Activated CD4-positive, alpha-beta T cell treated with anti-CD3 and anti-CD28 coated beads, Interleukin-10, Interleukin-2, amounts not matched to agents 100 ng/mL and 50 ng/mL, durations not matched to agents 16 hours and 8 hours (primary cell): ENCODE data around the gene IFNG.

ENCODE experiments used
- DNase-seq: peaks from one replicate; pipeline ENCODE4 v3.0.0-alpha.2; 2020

The IFNG gene

DNA sequence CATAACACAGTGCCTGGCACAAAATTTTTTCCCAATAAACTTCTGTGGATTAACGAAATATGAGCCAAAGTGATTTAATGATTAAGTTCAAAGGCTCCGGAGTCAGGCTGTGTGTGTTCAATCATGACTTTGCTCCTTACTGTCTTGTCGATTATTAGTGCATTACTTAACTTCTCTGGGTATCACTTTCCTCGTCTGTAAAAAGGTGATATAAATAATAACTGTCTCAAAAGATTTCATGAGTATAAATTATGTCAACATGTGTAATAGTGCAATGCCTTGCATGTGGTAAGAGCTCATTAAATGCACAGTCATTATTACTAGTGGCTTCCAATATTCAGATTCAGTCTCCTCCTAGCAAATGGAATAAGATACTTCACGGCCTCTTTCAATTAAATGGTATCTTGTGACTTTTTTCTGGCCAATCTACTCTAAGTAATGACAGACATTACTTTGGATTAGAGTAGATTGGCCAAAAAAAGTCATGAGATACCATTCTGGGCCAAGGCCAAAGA, 6.8 kb upstream of the IFNG start:
- DNase-seq = no peak

DNA sequence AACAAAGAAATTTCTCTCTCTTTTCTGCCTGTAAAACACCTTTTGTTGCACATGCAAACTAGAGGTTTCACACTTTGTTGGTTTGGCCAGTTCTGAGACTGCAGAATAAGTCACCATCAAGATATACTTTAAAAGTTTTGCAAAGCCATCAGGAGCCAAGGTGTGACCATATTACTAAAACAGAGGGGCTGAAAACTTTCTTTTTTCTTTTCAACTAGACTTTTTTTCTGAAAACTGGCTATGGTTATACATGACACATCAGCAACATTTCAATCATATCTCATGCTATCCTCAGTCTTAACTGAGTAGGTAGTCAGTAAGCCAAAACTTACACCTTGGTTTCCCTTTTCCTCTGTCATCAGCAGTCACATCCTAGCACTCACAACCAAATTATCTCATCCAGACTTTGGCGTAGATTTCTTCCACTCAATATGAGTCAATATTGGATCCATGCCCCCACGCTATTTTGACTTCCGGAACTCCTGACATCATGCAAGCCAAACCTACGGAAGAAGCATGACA, 4.1 kb upstream of the IFNG start:
- DNase-seq = peak; percentile 89

DNA sequence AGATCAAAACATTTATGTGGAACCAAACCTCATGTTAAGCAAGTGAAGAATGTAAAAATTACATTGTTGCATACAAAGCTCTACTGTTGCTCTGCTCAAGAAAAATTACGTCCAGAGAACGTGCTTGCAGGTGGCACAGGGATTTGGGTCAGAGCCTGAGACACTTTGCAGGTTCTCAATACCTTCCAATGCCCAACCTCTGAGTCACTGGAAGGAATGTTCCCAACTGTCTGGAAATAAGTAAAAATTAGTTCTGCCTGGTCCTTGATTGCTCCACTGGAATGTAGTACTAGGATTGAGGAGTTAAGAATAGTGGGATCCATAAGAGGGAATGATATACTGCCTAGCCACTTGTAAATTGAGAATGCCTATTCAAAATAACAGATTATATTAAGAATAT, 2.8 kb upstream of the IFNG start:
- no peak for DNase-seq

DNA sequence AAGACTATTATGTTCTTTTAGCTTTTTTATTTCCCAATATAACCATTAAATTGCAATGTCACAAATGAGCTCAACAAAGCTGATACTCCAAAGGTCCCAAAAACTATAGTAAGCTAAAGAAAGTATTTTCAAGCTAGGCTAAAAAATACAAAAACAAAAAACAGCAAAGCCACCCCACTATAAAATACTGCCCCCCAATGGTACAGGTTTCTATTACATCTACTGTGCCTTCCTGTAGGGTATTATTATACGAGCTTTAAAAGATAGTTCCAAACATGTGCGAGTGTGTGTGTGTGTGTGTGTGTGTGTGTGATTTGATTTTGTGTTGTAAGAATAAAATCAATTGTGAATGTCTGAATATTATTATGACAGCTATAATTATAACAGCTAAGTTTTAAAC, 1.1 kb downstream of the IFNG start:
- DNase-seq = peak; percentile 83

DNA sequence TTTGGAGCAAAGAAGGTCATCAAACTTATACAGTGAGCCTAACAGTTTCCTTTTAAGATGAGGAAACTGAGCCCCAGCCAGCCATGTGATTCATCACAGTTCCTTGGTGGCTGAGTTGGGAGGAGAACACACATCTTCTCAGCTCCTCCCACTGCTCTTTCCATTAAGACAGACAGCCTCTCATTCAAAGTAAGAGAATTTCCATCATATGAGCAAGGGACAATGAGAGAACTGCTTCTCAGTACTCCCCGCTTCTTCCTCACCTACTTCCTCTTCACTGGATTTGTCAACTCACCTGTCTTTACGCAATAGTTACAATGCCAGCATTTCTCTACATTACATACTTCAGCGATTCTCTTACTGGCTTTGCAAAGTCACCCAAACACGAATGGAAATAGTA, 2.2 kb downstream of the IFNG start:
- DNase-seq = peak; percentile 81

DNA sequence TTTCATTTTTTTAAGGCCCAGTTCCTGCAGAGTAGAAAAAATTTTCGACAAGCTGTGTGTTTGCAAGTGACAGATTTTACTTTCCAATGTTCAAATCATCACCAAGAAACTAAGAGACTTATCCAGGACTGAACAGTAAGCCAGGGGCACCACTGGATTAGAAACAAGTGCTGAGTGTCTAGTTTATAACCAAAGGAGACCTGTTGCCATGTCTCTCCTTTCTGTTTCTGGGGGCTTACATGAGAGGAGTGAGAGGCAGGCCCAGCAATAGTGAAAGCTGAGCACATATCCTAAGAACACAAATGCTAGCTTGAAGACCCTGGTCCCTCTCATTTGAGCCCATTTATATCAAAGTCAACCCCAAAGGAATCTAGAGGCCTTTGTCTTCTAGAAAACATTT, 2.9 kb downstream of the IFNG start:
- peak; percentile 53 for DNase-seq

DNA sequence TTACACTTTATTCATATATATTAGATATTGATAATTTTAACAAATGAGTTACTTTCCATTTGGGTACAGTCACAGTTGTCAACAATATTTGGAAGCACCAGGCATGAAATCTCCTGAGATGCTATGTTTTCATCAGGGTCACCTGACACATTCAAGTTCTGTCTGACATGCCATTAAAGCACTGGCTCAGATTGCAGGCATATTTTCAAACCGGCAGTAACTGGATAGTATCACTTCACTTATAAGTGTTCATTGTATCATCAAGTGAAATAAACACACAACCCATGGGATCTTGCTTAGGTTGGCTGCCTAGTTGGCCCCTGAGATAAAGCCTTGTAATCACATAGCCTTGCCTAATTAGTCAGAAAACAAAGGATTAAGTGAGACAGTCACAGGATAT, 4.8 kb downstream of the IFNG start:
- peak; percentile 36 for DNase-seq

DNA sequence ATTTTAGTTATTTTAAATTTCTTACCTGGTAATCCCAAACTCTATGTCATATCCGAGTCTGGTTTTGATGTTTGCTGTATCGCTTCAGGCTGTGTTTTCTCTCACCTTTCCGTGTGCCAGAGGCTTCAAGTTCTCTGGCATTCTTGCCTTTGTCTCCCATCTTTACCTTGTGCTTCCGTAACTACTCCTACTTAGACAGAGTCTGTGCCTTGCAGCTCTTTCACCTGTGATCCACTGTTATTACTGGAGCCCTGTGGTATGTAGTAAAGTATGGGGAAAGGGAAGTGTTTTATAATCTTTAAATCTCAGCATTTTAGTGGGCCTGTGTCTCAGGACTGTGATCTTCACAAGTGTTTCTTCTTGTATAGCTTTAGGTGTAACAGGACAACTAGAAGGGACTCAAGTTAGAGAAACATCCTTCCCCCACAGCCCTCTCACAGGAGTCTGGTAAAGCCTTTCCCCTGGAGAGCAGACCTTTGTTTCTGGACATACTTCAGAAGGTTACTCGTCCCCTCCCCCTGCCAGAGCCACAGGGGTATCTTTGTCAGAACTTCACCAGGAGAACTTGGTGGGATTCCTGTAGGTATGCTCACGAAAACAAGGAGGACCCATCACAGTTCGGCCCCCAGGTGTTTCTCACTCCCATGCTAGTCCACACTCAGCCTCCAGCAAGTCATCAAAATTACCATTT, 11.1 kb downstream of the IFNG start:
- no peak for DNase-seq

DNA sequence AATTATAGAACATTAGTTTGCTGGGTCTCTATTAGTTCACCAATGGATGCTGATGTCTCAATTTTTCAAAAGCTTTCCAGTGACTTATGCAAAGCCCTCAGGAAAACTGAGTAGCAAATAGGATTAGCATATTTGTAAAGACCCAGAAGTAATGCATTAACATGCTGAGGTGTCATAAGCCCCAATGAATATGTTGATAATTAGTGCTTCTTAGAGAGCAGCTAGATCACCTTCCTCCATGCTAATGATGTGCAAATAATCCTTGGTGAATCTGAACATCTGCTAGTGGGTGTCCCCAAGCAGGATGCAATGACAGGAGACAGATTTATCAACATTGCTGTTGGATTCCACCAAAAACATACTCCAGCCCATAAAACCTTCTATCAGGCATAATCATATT, 19.0 kb downstream of the IFNG start:
- no peak for DNase-seq

DNA sequence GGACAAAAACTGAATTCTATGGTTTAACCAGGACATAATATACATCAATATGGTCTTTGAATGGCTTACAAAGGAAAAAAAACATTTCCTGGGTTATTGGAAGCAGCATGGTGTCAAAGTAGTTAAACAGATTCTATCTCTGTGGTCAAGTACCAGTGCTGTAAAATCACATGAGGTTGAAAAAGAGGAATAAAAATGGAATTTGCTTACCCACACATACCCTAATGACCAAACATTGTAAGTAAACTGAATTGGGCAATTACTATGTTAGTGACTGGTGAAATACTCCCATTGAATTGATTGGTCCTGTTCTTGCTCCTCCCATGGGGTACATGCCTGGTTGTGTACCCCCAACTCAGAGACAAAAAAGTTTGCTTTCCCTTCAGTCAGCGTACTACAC, 19.6 kb downstream of the IFNG start:
- DNase-seq = no peak

DNA sequence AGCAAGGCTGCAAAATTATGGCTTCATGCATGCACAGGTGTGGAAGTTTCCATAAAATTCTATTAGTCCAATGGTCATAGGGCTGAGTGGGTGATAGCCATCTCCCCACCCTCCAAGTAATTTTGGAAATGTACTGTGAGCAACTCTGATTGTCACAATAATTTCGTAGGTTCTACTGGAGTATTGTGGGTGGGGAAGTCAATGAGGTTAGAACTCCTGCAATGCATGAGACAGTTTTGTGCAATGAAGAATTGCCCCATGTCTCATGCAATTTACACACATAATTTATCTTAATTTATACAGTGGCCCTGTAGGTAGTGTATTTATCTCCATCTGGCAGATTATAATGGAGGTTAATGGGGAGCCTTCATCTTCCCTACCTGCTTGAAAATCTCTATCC, 20.5 kb downstream of the IFNG start:
- no peak for DNase-seq

DNA sequence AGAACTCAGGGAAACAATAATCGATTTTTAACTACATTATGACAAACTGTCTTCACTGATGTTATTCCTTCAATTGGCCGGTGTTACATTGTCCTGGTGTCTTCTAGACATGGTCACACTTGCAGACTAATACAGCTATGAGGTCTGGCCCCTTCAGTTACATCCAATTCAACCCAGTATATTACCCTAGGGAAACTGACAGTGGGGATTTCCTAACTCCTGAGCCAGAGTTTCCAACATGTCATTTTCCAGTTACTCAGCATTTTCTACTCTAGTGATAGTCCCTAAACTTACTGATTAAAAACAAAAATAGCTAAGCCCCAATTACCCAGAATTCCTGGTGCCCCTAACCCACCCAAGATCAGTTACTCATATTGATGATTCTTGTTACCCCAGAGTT, 21.1 kb downstream of the IFNG start:
- DNase-seq = peak; percentile 57

DNA sequence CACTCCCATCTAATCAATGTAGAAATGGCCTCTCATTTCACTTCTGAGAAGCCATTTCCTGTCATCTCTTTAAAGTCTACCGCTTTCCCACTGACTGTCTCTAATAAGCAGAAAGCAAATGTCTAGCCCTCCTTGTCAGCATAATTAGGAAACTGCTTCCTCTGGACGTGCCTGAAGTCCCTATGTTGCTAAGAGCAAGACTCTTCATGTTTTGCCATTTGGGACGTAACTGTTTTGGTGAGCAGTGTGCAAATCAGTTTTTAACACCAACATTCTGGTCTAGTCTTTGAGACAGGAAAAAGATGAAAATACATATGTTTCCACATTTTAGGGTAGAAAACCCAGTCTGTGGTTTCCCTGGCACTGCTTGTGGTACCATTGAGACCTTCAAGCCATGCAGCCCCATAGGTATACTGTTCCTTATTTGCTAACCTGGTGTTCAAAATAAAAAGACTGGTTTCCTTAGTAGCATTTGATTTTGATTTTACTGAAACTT, 22.2 kb downstream of the IFNG start:
- peak; percentile 64 for DNase-seq

DNA sequence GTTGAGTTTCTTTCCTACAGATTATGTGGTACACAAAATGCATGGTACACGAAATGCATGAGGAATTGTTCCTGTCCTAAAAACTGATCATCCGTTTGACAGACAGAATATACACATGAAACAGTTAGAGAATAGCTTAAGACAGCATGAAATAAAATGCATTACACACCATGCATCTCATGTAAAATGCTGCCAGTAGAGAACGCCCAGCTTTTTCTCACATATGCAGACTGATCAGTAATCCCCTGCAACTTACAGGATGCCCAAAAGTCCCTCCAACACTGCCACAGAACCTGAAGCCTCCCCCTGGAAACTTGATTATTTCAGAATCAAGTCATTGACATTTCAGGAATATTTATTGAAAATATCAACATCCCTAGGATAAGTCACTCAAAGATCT, 24.0 kb downstream of the IFNG start:
- no peak for DNase-seq

DNA sequence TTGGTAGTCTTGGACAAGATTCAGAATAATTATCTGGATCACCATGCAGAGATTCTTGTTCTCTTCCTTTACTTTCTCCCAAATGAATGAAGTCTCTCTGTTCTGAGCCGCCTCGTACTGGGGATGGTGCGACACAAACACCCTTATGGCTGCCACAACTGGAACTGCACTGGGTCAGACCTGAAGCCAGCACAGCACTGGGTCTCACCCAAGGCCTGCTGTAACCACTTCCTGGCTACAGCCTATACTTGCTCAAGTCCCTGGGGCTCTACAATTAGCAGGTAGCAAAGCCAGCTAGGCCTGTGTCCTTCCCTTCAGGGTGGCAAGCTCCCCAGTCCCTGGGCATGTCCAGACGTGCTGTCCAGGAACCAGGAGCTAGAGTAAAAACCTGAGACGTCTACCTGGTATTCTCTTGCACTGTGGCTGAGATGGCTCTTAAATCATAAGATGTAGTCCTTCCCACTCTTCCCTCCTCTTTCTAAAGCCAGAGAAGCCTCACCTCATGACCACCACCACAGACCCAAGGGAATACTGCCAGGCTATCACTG, 27.6 kb downstream of the IFNG start:
- no peak for DNase-seq

DNA sequence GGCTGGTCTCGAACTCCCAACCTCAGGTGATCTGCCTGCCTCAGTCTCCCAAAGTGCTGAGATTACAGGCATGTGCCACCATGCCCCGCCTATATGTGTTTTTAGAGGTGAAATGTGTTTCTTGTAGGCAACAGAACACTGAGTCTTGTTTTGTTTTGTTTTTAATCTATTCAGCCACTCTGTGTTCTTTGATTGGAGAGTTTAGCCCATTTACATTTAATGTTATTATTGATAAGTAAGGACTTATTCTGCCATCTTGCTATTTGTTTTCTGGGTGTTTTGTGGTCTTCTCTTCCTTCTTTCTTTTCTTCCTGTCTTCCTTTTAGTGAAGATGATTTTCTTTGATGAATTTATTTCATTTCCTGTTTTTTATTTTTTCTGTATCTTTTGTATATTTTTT, 29.6 kb downstream of the IFNG start:
- no peak for DNase-seq

DNA sequence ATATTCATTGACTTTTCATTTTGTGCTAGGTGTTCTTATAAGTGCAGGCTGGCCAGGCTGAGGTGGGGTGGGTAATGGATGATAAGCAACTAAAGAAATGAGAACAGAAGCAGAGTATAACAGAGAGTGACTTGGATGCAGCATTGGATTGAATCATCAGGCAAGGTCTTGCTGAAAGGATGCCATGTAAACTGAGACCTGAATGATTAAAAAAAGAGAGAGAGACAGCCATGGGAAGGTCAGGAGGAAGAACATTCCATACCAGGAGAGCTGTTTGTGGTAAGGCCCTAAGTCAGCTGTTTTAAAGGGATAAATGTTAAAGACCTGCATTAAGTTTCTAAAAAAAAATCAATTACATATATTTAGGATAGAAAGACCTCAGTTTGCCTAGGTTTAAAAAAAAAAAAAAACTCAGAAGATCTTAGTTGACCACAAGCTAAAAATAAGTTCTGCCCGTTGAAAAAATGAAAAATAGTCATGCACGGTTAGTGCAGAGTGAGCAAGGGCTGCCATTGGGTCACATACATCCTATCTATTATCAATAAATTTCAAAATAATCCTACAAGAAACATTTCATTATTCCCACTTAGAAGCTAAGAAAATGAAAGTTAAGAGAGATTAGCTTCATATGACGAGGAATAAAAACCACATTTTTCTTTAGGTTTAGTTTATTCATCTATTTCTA, 37.2 kb downstream of the IFNG start:
- DNase-seq = peak; percentile 40

DNA sequence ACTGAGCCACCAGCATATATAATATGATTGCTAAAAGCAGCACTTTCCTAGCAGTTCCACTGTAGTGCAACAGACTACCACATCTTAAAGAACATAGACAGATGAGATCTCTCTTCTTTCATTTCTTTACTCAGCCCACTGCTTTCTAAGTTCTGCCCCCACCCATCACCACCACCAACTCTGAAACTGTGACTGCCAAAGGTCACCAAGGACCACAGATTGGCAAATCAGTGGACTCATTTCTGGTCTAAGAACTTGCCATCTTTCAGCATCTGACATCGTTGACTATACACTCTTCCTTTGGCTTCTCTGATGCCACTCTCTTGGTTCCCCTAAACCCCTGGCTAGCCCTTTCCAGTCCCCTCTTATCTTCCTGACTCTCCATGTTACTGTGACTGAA, 38.4 kb downstream of the IFNG start:
- DNase-seq = peak; percentile 76

DNA sequence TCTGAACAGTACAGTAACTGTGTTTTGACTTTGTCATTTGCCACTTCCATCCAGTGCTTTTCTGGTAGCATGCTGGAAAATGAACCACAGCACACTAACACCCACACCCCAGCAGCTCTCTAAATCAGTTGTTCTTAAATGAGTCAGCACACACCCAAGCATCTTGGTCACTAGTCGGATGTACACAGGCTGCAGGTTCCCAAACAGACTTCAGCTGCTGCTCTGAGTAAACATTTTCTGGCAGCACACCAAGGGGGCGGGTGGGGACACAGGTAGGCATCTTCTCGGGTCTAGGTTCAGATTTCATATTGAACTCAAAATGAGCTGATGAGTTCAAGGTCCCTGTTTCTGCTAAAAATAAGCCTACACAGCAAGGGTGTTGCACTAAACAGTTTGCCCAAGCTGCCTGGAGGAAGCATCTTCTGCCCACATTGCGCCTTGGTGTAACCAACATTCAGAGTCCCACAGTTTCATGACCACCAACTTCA, 39.8 kb downstream of the IFNG start:
- peak; percentile 96 for DNase-seq

DNA sequence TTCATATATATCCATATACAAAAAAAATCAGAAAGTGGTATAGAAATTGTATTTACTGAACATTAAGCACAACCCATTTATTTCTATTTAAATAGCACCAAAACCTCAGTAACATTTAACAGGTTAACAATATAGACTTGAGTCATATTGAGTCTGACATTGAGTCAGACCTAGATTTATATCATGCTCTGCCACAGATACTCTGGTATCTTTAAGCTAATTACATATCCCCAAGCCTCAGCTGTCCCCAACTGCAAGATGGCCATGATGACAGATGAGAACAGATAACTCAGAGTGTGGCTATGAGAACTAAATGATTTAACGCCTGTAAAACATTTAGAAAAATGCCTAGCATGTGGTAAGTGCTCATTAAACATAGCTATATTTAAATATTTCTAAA, 40.3 kb downstream of the IFNG start:
- DNase-seq = peak; percentile 88

DNA sequence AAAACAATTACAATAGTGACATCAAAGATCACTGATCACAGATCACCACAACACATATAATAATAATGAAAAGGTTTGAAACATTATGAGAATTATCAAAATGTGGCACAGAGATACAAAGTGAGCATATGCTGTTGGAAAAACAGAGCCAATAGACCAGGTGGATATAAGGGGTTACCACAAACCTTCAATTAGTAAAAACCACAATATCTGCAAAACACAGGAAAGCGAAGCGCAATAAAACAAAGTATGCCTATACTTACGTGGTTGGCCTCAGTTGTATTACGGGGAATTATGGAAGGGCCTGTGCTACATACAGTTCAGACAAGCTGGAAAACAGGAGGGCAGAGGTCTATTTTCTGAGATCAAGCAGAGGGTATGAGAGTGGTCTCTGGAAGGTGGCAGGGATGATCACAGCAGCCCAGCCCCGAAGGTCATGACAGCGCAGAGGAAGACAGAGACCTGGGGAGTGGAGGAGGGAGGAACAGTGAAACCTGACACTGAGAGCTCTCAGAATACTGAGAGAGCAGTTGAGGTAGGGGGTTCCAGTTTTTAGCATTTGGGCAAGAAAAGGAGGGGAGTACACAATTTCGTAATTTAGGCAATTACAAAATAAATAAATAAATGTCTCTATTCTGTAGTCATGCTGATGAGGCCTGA, 41.3 kb downstream of the IFNG start:
- peak; percentile 50 for DNase-seq

DNA sequence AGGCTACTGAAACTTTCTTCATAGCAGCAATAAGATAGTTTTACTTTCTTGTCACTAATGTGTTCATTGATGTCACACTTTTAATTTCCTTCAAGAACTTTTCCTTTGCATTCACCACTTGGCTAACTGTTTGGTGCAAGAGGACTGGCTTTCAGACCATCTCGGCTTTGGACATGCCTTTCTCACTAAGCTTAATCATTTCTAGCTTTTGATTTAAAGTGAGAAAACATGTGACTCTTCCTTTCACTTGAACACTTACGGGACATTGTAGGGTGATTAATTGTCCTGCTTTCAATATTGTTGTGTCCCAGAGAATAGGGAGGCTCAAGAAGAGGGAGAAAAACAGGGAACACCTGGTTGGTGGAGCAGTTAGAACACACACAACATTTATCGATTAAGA, 41.9 kb downstream of the IFNG start:
- DNase-seq = peak; percentile 78

DNA sequence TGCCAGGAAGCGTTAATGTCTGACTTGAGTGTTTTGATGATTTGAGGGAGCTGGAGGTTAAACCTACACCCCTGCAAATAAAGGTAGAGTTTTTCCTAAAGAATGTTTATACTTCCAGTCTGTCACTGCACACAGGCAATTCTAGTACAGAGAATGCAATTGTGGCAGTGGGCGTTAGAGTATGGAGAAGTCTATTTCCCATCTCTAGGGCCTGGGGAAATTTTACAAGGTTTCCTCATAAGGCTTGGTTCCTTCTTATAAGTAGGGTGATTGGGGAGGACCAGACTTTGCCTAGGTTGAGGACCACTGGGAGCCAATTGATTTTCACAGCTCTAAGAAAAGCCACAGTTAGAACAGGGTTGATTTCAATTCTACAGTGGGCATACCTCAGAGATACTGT, 44.3 kb downstream of the IFNG start:
- no peak for DNase-seq
